ENCODE data around the gene ZBTB5.
"Not testable (repeated sequence)": the region's sequence is repeated elsewhere in the genome, so short reads cannot be mapped to it uniquely, and the experiment has no call there.

ZBTB5 gene

DNA sequence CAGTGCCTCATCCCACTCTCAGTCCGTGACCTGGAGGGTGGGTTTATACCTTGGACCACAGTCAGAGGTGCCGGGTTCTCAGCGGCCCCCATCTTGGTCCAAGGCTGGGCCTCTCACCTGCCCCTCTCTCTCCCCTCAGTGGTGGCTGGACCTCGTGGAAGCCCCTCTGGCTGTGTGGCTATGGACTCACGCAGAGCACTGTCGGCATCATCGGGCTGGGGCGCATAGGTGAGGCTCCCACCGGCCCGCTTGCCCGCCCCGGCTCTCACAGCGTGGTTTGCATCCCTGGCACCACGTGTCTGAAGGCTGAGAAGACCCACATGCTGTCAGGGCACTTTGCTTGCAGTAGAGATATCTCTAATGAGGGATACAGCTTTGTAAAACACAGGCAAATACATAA lies 36.9 kb downstream of the ZBTB5 start:
- TF ChIP-seq, protein P1, sequence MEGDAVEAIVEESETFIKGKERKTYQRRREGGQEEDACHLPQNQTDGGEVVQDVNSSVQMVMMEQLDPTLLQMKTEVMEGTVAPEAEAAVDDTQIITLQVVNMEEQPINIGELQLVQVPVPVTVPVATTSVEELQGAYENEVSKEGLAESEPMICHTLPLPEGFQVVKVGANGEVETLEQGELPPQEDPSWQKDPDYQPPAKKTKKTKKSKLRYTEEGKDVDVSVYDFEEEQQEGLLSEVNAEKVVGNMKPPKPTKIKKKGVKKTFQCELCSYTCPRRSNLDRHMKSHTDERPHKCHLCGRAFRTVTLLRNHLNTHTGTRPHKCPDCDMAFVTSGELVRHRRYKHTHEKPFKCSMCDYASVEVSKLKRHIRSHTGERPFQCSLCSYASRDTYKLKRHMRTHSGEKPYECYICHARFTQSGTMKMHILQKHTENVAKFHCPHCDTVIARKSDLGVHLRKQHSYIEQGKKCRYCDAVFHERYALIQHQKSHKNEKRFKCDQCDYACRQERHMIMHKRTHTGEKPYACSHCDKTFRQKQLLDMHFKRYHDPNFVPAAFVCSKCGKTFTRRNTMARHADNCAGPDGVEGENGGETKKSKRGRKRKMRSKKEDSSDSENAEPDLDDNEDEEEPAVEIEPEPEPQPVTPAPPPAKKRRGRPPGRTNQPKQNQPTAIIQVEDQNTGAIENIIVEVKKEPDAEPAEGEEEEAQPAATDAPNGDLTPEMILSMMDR (conservative IDR thresholded peaks at IDR 0.05; ENCODE audit: low read depth, low read length), result no peak
- DNase-seq (ENCODE audit: low read depth), result no peak
- no peak overlapping the region for H3K4me3 ChIP-seq (ENCODE audit: low read length)

DNA sequence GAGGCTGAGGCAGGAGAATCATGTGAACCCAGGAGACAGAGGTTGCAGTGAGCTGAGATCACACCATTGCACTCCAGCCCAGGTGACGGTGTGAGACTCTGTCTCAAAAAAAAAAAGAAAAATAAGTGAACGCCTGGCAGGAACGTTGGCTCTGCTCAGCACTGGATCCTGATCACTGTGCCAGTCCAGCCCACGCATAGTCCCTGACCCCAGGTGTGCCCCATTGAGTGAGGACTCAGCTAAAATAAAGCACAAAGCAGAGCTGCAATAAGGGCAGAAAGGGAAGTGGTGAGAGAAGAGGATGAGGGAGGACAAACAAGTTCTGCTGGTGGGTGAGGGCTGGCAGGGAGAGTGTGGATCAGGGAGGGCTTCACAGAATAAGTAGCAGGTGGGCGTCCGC lies 38.4 kb downstream of the ZBTB5 start:
- TF ChIP-seq, protein P1 (conservative IDR thresholded peaks at IDR 0.05; ENCODE audit: low read depth, low read length), result no peak
- H3K4me3 ChIP-seq (ENCODE audit: low read length), result no peak overlapping the region
- DNase-seq (ENCODE audit: low read depth), result no peak

DNA sequence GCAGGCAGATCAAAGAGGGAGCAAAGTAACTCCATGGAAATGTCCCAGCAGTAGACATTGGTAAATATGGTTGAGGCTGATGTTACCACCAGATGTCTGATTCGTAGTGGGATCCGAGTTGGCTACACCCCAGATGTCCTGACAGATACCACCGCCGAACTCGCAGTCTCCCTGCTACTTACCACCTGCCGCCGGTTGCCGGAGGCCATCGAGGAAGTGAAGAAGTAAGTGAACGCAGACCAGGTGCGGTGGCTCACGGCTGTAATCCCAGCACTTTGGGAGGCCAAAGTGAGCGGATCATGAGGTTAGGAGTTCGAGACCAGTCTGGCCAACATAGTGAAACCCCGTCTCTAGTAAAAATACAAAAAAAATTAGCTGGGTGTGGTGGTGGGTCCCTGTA lies 38.8 kb downstream of the ZBTB5 start:
- not testable (repeated sequence) for DNase-seq (ENCODE audit: low read depth)

DNA sequence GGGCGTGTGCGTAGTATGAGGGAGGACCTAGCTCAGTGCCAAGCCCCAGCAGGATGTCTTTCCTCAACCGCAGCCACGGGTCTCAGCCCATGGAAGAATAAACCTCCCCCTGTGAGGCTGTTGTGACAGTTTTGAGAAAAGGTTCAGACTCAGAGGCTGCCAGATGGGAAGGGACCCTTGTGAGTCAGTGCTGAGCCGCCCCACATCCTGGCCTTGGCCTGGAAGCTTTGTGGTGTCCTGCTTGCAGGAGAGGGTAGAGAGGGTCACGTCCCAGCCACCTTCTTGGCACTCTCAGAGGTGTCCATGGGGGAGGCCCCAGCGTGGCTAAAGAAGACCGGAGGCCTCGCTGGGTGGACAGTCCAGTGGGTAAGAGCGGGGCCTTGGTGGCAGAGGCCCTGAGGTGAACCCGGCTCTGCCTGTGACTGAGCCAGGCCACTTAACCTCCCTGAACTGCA lies 39.9 kb downstream of the ZBTB5 start:
- DNase-seq (ENCODE audit: low read depth), result no peak
- H3K4me3 ChIP-seq (ENCODE audit: low read length), result no peak overlapping the region
- TF ChIP-seq, protein P1 (conservative IDR thresholded peaks at IDR 0.05; ENCODE audit: low read depth, low read length), result no peak

More for the DNA sequence above, 38.8 kb downstream of the ZBTB5 start:
- H3K4me3 ChIP-seq (ENCODE audit: low read length), result not testable (repeated sequence)

DNA sequence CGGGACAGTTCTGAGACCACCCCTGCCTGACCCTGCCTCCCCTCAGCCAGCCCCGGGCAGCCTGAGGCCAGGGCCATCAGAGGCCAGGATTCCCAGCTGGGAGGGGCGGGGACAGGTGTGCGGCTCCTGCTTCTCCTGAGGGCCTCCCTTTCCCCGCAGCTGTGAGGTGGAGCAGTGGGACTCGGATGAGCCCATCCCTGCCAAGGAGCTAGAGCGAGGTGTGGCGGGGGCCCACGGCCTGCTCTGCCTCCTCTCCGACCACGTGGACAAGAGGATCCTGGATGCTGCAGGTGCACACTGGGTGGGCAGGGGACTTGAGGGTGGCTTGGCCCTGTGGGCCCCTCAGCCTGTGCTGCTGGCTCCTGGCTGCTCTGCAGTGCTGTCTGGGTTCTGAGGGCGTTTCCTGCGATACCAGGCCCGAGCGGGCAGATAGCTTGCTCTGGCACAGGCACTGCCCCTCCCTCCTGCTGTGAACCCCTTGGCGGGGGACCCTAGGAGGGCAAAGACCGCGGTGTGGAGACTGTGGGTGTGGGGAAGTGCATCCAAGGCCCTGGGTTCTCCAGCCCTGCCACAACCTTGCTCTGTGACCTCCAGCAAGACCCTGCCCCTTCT lies 40.5 kb downstream of the ZBTB5 start:
- no peak for DNase-seq (ENCODE audit: low read depth)
- no peak overlapping the region for H3K4me3 ChIP-seq (ENCODE audit: low read length)
- TF ChIP-seq, protein P1 (conservative IDR thresholded peaks at IDR 0.05; ENCODE audit: low read depth, low read length), result no peak

DNA sequence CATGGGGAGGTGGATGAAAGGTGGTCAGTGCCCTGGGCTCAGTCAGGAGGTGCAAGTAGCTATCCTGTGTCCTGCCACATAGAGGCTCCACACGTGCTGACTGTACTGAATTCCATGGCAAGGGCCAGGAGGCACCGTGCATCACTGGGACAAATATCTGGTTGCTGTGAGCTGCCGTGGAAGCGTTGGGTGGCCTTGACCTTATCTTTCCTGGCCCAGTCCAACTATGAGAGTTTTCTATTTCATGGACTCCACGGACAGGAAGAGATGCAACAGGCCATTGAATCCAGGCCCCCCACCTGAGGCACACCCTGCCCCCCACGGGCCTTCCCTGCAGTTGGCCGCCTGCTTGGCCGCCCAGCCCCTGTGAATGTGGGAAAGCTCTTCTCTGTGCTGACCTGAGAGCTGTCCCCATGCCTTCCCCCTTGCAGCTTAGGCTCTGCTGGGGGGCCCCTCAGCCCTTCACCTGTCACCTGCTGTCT lies 41.0 kb downstream of the ZBTB5 start:
- no peak overlapping the region for H3K4me3 ChIP-seq (ENCODE audit: low read length)
- no peak for DNase-seq (ENCODE audit: low read depth)
- TF ChIP-seq, protein P1 (conservative IDR thresholded peaks at IDR 0.05; ENCODE audit: low read depth, low read length), result no peak

DNA sequence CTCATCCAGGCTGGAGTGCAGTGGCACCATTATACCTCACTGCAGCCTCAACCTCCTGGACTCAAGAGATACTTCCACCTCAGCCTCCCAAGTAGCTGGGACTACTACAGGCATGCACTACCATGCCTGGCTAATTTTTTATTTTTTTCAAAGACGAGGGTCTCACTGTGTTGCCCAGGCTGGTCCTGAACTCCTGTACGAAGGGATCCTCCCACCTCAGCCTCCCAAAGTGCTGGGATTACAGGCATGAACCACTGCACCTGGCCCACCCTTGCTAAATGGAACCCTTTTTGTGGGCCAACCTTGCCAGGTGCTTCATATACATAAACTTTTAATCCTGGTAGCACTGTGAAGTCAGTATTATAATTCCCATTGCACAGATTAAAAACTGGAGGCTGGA lies 41.7 kb downstream of the ZBTB5 start:
- peak overlapping the region; percentile 85 for H3K4me3 ChIP-seq (ENCODE audit: low read length)
- no peak for DNase-seq (ENCODE audit: low read depth)
- TF ChIP-seq, protein P1 (conservative IDR thresholded peaks at IDR 0.05; ENCODE audit: low read depth, low read length), result no peak
